Measurements from ENCODE around the gene TMC4. TPM values are rescaled to one million over a fixed set of nuclear protein-coding genes. Genes with fewer than 3 reads are reported as not detected.
"Not testable (repeated sequence)": the region's sequence is repeated elsewhere in the genome, so short reads cannot be mapped to it uniquely, and the experiment has no call there.

Gene TMC4
- total and polyA plus RNA-seq, 4 donors = 26.1 to 81.0 (median 33.9) TPM

DNA sequence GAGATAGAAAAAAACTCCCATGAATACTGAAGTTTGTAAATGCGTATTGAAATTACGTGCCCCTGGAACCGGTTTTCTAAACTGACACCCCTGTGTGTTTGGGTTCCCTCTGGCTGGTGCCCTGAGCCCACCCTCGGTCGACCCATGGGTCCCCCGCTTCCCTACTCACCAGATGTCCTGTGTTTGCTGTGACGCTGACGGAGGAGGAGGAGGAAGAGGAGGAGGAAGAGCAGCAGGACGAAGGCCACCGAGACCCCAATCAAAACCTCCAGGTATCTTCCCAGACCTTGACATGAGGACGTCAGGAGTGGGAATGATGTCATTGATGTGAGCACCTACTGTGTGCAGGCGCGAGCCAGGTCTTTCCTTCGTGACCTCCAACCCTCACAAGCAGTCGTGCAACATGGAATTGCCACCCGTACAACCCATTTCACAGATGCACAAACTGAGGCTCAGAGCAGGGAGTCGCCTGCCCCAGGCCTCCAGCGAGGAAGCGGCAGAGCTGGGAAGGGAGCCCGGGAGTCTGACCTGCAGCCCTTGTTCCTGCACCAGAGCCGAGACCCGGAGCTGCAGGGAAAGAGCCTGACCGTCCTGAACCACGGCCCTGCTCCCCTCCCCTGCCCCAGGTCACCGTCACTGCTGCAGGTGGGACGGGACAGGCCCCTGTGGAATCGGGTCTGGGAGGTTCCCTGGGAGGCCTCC, 46.2 kb upstream of the TMC4 start:
- TF ChIP-seq, protein P1, sequence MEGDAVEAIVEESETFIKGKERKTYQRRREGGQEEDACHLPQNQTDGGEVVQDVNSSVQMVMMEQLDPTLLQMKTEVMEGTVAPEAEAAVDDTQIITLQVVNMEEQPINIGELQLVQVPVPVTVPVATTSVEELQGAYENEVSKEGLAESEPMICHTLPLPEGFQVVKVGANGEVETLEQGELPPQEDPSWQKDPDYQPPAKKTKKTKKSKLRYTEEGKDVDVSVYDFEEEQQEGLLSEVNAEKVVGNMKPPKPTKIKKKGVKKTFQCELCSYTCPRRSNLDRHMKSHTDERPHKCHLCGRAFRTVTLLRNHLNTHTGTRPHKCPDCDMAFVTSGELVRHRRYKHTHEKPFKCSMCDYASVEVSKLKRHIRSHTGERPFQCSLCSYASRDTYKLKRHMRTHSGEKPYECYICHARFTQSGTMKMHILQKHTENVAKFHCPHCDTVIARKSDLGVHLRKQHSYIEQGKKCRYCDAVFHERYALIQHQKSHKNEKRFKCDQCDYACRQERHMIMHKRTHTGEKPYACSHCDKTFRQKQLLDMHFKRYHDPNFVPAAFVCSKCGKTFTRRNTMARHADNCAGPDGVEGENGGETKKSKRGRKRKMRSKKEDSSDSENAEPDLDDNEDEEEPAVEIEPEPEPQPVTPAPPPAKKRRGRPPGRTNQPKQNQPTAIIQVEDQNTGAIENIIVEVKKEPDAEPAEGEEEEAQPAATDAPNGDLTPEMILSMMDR (IDR thresholded peaks at IDR 0.05; ENCODE audit: control extremely low read depth, extremely low read depth) = no peak
- DNase-seq = no peak
- no peak overlapping the region for H3K9ac ChIP-seq (ENCODE audit: insufficient read depth in 1 of 2, low read length in 2 of 2)
- no peak overlapping the region for H3K4me3 ChIP-seq
- 91 to 92% methylated on average over 26 to 27 of the region's 27 CpGs for WGBS, 2 donors
- H3K4me1 ChIP-seq (ENCODE audit: control insufficient read depth in 5 of 5, insufficient read depth in 5 of 5, low read length in 5 of 5) = no peaks in the 10 kb centered on the region
- peaks cover 0 to 6% (median 0%) of the 10 kb centered on the region in 4 donors for H3K36me3 ChIP-seq (ENCODE audit: control insufficient read depth in 4 of 4, insufficient read depth in 4 of 4, low read length in 4 of 4)
- no peaks in the 10 kb centered on the region for H3K9me3 ChIP-seq (ENCODE audit: control insufficient read depth in 4 of 4, insufficient read depth in 3 of 4, low read length in 3 of 4)
- H3K27ac ChIP-seq (ENCODE audit: low read depth in 1 of 2, low read length in 1 of 2) = no peak overlapping the region
- no peak for ATAC-seq (ENCODE audit: insufficient read depth, low FRiP score)
- peaks cover 0 to 5% (median 0%) of the 10 kb centered on the region in 3 donors for H3K27me3 ChIP-seq (ENCODE audit: control insufficient read depth in 3 of 3, insufficient read depth in 3 of 3, low read length in 2 of 3)

DNA sequence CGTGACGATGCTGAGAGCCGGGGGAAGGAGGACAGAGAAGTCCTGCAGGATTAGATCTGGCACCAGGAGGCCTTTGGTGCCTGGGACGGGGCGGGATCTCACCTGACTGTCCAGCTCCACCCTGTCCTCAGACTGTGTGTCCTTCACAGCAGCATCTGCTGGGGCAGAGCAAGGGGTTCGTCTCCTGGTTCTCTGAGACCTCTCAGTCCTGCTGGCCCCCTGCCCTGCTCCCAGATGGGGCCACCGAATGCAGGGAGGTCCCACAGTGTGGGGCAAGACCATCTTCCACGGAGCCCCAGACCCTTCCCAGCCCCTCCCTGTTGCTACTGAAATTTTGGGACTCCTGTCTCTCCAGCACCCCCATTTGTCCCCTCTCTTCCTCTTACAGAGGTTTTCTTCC, 45.3 kb upstream of the TMC4 start:
- H3K27me3 ChIP-seq (ENCODE audit: control insufficient read depth in 3 of 3, insufficient read depth in 3 of 3, low read length in 2 of 3) = peaks cover 0 to 5% (median 0%) of the 10 kb centered on the region in 3 donors
- TF ChIP-seq, protein P1 (IDR thresholded peaks at IDR 0.05; ENCODE audit: control extremely low read depth, extremely low read depth) = no peak
- no peak overlapping the region for H3K4me3 ChIP-seq
- 80 to 84% methylated on average over 8 of the region's 8 CpGs for WGBS, 2 donors
- no peak overlapping the region for H3K27ac ChIP-seq (ENCODE audit: low read depth in 1 of 2, low read length in 1 of 2)
- H3K9me3 ChIP-seq (ENCODE audit: control insufficient read depth in 4 of 4, insufficient read depth in 3 of 4, low read length in 3 of 4) = no peaks in the 10 kb centered on the region
- H3K9ac ChIP-seq (ENCODE audit: insufficient read depth in 1 of 2, low read length in 2 of 2) = no peak overlapping the region
- no peaks in the 10 kb centered on the region for H3K4me1 ChIP-seq (ENCODE audit: control insufficient read depth in 5 of 5, insufficient read depth in 5 of 5, low read length in 5 of 5)
- no peak for DNase-seq
- H3K36me3 ChIP-seq (ENCODE audit: control insufficient read depth in 4 of 4, insufficient read depth in 4 of 4, low read length in 4 of 4) = peaks cover 0 to 6% (median 0%) of the 10 kb centered on the region in 4 donors
- no peak for ATAC-seq (ENCODE audit: insufficient read depth, low FRiP score)

DNA sequence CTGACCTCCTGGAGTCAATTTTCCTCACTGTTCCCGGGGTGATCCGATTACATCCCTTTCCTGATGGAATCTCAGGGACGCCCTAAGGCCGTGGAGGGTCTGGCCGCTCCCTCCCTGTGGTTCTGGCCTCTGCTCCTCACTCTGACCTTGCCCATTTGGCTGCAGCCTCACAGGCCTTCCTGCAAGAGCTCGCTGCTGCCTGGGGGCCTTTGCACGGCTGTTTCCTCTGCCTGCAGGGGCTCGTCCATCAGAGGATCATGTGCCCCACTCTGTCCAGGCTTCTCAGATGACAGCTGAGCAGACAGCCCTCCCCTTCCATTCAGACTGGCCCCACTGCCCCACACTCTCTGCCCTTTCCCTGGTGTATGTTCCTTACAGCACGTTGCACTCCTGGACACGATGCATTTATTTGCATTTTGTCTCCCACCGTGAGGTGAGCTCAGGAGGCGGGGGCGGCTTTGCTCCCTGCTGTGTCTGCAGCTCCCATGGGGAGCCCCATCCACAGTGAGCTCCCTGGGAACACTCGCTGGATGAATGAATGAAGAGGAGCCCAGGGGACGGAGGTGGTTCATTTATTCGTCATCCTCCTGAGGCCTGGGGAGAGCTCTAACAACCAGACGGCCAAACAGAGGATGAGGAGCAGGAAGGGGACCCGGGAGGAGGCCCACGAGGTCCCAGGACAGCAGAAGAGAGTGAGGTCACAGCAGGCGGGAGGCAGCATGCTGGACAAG, 44.7 kb upstream of the TMC4 start:
- H3K36me3 ChIP-seq (ENCODE audit: control insufficient read depth in 4 of 4, insufficient read depth in 4 of 4, low read length in 4 of 4); H3K4me1 ChIP-seq (ENCODE audit: control insufficient read depth in 5 of 5, insufficient read depth in 5 of 5, low read length in 5 of 5); H3K27ac ChIP-seq (ENCODE audit: low read depth in 1 of 2, low read length in 1 of 2); H3K4me3 ChIP-seq; DNase-seq; H3K9ac ChIP-seq (ENCODE audit: insufficient read depth in 1 of 2, low read length in 2 of 2); H3K9me3 ChIP-seq (ENCODE audit: control insufficient read depth in 4 of 4, insufficient read depth in 3 of 4, low read length in 3 of 4); H3K27me3 ChIP-seq (ENCODE audit: control insufficient read depth in 3 of 3, insufficient read depth in 3 of 3, low read length in 2 of 3); ATAC-seq (ENCODE audit: insufficient read depth, low FRiP score): not testable (repeated sequence)
- 62 to 68% methylated on average over 14 to 17 of the region's 20 CpGs for WGBS, 2 donors

DNA sequence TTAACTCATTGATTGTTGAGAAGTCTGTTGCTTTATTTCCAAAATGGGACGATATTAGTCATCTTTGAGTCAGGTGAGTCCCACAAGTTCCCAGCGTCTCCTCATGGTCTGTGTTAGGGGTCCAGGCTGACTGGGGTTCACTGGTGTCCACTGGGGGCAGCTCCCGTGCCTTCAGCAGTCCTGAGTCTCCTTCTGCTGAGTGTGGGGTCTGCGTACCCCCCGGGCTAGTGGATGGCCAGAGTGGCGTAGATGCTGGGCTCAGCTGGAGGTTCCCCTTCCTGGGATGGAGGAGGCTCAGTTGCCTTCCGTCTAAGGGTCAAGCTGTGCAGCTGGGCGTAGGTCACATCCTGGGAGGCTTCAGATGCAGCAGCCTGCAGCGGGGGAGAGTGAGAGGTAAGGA, 43.9 kb upstream of the TMC4 start:
- H3K27me3 ChIP-seq (ENCODE audit: control insufficient read depth in 3 of 3, insufficient read depth in 3 of 3, low read length in 2 of 3) = no peaks in the 10 kb centered on the region
- H3K9ac ChIP-seq (ENCODE audit: insufficient read depth in 1 of 2, low read length in 2 of 2) = no peak overlapping the region
- ATAC-seq (ENCODE audit: insufficient read depth, low FRiP score) = no peak
- no peaks in the 10 kb centered on the region for H3K4me1 ChIP-seq (ENCODE audit: control insufficient read depth in 5 of 5, insufficient read depth in 5 of 5, low read length in 5 of 5)
- WGBS, 2 donors = 85 to 90% methylated on average over 9 of the region's 9 CpGs
- DNase-seq = no peak
- H3K36me3 ChIP-seq (ENCODE audit: control insufficient read depth in 4 of 4, insufficient read depth in 4 of 4, low read length in 4 of 4) = peaks cover 0 to 6% (median 0%) of the 10 kb centered on the region in 4 donors
- TF ChIP-seq, protein P1 (IDR thresholded peaks at IDR 0.05; ENCODE audit: control extremely low read depth, extremely low read depth) = no peak
- H3K9me3 ChIP-seq (ENCODE audit: control insufficient read depth in 4 of 4, insufficient read depth in 3 of 4, low read length in 3 of 4) = no peaks in the 10 kb centered on the region
- H3K27ac ChIP-seq (ENCODE audit: low read depth in 1 of 2, low read length in 1 of 2) = no peak overlapping the region
- no peak overlapping the region for H3K4me3 ChIP-seq

DNA sequence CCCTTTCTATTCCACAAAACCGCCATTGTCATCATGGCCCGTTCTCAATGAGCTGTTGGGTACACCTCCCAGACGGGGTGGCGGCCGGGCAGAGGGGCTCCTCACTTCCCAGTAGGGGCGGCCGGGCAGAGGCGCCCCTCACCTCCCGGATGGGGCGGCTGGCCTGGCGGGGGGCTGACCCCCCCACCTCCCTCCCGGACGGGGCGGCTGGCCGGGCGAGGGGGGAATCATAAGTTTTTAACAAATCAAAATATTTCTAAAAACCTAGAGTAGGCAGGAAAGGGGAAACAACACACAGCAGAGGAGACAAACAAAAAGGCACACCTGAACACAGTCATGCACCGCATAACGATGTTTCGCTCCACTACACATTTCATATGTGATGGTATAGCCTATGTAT, 41.8 kb upstream of the TMC4 start:
- WGBS, 2 donors = 94 to 95% methylated on average over 13 to 14 of the region's 19 CpGs
- not testable (repeated sequence) for ATAC-seq (ENCODE audit: insufficient read depth, low FRiP score); DNase-seq; H3K9ac ChIP-seq (ENCODE audit: insufficient read depth in 1 of 2, low read length in 2 of 2); H3K27me3 ChIP-seq (ENCODE audit: control insufficient read depth in 3 of 3, insufficient read depth in 3 of 3, low read length in 2 of 3); H3K9me3 ChIP-seq (ENCODE audit: control insufficient read depth in 4 of 4, insufficient read depth in 3 of 4, low read length in 3 of 4); H3K36me3 ChIP-seq (ENCODE audit: control insufficient read depth in 4 of 4, insufficient read depth in 4 of 4, low read length in 4 of 4); H3K4me3 ChIP-seq; H3K27ac ChIP-seq (ENCODE audit: low read depth in 1 of 2, low read length in 1 of 2)
- H3K4me1 ChIP-seq (ENCODE audit: control insufficient read depth in 5 of 5, insufficient read depth in 5 of 5, low read length in 5 of 5) = peaks cover 0 to 15% (median 5%) of the 10 kb centered on the region in 5 donors

DNA sequence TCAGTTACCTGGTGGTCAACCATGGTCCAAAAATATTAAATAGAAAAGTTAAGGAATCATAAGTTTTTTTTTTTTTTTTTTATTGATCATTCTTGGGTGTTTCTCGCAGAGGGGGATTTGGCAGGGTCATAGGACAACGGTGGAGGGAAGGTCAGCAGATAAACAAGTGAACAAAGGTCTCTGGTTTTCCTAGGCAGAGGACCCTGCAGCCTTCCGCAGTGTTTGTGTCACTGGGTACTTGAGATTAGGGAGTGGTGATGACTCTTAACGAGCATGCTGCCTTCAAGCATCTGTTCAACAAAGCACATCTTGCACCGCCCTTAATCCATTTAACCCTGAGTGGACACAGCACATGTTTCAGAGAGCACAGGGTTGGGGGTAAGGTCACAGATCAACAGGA, 41.3 kb upstream of the TMC4 start:
- H3K9ac ChIP-seq (ENCODE audit: insufficient read depth in 1 of 2, low read length in 2 of 2); H3K27me3 ChIP-seq (ENCODE audit: control insufficient read depth in 3 of 3, insufficient read depth in 3 of 3, low read length in 2 of 3); DNase-seq; H3K27ac ChIP-seq (ENCODE audit: low read depth in 1 of 2, low read length in 1 of 2); H3K9me3 ChIP-seq (ENCODE audit: control insufficient read depth in 4 of 4, insufficient read depth in 3 of 4, low read length in 3 of 4); H3K36me3 ChIP-seq (ENCODE audit: control insufficient read depth in 4 of 4, insufficient read depth in 4 of 4, low read length in 4 of 4); H3K4me3 ChIP-seq; ATAC-seq (ENCODE audit: insufficient read depth, low FRiP score): not testable (repeated sequence)
- peaks cover 3 to 21% (median 10%) of the 10 kb centered on the region in 5 donors for H3K4me1 ChIP-seq (ENCODE audit: control insufficient read depth in 5 of 5, insufficient read depth in 5 of 5, low read length in 5 of 5)
- 62 to 100% methylated on average over 1 to 2 of the region's 5 CpGs for WGBS, 2 donors
